Sciatic nerve (tissue), 2 donors: ENCODE results near the gene HCN2. TPM values are rescaled to one million over a fixed set of nuclear protein-coding genes. Genes with fewer than 3 reads are reported as not detected.
"Not testable (repeated sequence)": the region's sequence is repeated elsewhere in the genome, so short reads cannot be mapped to it uniquely, and the experiment has no call there.

ENCODE experiments used
- ATAC-seq: fragments of 200-7000 bp; cut with Tn5 transposase; one replicate; pipeline ENCODE4 v1.9.1; 2020; ENCODE audit warnings: mild to moderate bottlenecking, moderate library complexity
- DNase-seq: peaks from one replicate; pipeline ENCODE4 v3.0.0-alpha.2; 2020; ENCODE audit warnings: low spot score
- intact Hi-C: fragments of 100-400 bp; cut with DNase I; formaldehyde crosslinking; loops from one replicate; pipeline ENCODE4 v1.14.2; 2022
- total RNA-seq: library from RNA; stranded (reverse); fragmentation: NEBNext Ultra II Directional; extraction: Animal tissue kit (Norgen Biotek cat#: 25700); gene quantifications from one replicate; pipeline ENCODE4 v1.2.1, GENCODE V29; 2021
- donor health status: DM: no; HTN: no; CAD: no.
- donor health status: DM: no; HTN: no; CAD: no.

The HCN2 gene
- total RNA-seq, 1 donor from 2014 or later, result 0.27 TPM

DNA sequence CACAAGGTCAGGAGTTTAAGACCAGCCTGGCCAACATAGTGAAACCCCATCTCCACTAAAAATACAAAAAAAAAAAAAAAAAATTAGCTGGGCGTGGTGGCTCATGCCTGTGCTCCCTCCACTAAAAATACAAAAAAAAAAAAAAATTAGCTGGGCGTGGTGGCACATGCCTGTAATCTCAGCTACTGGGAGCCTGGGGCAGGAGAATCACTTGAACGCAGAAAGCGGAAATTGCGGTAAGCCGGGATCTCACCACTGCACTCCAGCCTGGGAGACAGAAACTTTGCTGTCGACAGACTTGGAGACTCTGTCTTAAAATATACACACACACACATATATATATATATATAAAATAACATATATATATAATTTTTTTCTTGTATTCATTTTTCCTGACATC lies 36.9 kb downstream of the HCN2 start:
- ATAC-seq, intact Hi-C loops, DNase-seq: not testable (repeated sequence)

GRCh38 chr19:628168-628567 lies 38.5 kb downstream of the HCN2 start:
- DNase-seq (no peak), ATAC-seq (no peak)
- intact Hi-C loops, result no loop called here

DNA sequence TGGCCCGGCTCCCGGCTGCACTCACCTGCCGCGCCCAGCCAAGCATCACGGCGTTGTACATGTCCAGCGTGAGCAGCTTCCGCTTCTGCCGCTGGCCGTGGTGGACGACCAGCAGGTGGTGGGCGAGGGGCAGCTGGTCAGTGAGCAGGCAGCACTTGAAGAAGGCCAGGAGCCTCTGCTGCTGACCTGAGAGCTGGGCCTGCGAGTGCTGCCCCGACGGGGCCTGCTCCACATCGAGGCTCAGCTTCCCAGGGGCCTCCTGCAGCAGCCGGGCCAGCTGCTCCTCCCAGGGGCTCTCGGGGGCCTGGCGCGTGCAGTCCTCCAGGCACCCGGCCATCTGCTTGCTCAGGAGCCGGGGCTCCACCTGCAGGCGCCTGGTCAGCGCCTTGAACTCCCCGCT lies 39.8 kb downstream of the HCN2 start:
- intact Hi-C loops, ATAC-seq, DNase-seq: not testable (repeated sequence)

- intact Hi-C loops, result no loop called here
- no peak for ATAC-seq
- no peak for DNase-seq
Measured at GRCh38 chr19:629961-630714, 40.5 kb downstream of the HCN2 start.

DNA sequence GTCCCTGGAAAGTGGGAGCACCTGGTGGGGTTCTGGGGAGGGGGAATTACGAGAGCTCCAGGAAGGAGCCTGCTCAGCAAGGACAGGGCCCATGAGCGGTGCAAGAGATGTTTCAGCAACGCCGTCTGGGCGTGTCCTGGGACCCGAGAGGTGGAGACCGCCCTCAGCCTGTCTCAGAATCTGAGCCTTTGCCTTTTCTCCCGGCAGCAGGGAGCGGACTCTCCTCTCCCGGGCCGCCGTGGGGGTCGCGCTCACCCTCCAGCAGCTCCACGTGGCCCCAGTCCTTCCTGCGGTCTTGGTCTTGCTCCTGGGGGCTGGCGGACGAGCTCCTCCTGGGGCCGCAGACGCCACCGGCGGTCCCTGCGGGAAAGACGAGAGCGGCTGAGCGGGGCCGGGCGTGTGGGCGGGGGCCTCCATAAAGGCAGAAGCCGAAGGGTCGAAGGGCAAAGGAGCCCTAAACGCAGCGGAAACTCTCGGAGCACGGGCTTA lies 42.9 kb downstream of the HCN2 start:
- no peak for DNase-seq
- intact Hi-C loops, result no loop called here
- ATAC-seq, result no peak

GRCh38 chr19:633068-633785 lies 43.5 kb downstream of the HCN2 start, which contains the start of gene POLRMT:
Gene POLRMT (minus strand): TSS chr19:633537. CDS start chr19:633512, 25 bp downstream.
- DNase-seq, result peak; percentile 98
- peak; percentile 98 for ATAC-seq
- intact Hi-C loops, result no loop called here

- intact Hi-C loops, result no loop called here
- ATAC-seq (peak; percentile 1), DNase-seq (no peak)
Measured at GRCh38 chr19:633786-634639, 44.3 kb downstream of the HCN2 start.

- no peak for DNase-seq
- intact Hi-C loops, result no loop called here
- no peak for ATAC-seq
Measured at GRCh38 chr19:634975-635652, 45.4 kb downstream of the HCN2 start.

- intact Hi-C loops, result no loop called here
- peak; percentile 3 for ATAC-seq
- DNase-seq, result no peak
Measured at GRCh38 chr19:638906-639252, 49.2 kb downstream of the HCN2 start.

DNA sequence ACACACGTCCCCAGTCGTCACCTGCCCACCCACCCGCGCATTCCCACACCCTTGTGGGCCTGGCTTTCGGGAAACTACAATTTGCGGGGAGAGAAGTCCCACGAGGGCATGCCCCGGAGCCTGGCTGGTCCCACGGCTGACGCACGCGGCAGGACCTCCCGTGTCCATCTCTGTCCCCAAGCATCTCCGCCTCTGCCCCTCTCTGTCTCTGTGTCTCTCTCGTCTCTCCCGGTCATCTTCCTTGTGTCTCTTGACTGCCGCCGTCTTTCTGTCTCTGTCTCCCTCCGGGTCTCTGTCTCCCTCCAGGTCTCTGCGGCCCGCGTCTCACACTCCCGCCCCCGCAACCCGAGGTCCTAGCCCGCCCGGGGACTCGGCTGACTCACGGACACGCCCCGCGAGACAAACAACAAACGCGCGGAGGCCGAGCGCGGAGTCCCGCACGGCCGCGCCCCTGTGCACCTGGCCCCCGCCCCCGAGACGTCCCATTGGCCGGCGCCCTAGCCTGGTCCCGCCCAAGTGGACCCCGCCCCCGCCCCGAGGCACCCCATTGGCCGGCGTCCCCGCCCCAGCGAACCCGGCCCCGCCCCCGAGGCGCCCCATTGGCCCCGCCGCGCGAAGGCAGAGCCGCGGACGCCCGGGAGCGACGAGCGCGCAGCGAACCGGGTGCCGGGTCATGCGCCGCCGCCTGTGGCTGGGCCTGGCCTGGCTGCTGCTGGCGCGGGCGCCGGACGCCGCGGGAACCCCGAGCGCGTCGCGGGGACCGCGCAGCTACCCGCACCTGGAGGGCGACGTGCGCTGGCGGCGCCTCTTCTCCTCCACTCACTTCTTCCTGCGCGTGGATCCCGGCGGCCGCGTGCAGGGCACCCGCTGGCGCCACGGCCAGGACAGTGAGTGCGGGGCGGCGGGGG lies 49.8 kb downstream of the HCN2 start, which contains the start of gene FGF22:
Gene FGF22, plus strand, starts transcription at position 627 of the 908 bp plus-strand sequence. Its CDS starts 47 bp downstream, at position 674.
- DNase-seq, result peak; percentile 96
- intact Hi-C loops, result no loop called here
- peak; percentile 90 for ATAC-seq

DNA sequence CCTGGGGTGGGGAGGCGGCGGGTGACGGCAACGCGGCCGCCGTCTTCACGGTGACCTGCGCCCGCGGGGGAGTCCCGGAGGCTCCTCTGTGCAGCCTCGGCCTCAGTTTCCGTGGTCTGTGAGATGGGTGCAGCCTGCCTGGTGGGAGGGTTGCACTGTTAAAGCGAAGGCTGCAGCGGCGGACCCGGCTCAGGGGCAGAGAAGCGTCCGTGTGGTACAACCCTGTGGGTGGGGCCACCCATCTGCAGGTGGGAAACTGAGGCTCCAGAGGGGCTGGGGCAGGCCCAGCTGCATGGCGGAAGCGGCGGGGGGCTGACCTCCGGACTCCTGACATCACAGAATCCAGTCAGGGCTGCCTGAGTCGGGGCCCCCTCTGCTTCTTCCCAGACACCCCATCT lies 50.5 kb downstream of the HCN2 start:
- intact Hi-C loops, result no loop called here
- ATAC-seq (no peak), DNase-seq (no peak)

DNA sequence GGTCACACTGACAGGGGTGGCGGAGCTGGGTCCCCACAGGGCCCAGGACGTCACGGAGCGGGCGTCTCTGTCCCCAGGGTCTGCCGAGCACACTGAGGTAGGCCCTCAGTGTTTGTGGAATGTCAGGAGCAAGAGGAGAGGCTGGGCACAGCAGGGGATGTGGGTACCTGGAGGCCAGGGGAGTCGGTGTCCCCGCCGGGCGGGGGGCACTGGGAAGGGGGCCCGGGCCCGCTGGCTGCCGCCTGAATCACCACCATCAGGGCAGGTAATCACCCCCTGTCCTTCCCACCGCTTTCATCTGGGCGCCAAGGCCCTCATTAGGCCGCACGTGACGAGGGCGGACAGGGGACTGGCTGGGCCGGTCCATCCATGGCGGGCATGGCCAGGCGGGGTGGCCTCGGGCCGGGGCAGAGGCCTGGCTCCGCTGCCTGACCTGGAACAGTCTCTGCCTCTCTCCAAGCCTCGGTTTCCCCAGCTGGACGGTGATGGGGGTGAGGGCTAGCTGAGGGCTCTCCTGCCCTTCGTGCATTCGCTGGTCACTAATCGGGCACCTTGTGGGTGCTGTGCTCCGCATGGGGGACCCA lies 51.0 kb downstream of the HCN2 start:
- intact Hi-C loops, result no loop called here
- no peak for DNase-seq
- ATAC-seq, result no peak

DNA sequence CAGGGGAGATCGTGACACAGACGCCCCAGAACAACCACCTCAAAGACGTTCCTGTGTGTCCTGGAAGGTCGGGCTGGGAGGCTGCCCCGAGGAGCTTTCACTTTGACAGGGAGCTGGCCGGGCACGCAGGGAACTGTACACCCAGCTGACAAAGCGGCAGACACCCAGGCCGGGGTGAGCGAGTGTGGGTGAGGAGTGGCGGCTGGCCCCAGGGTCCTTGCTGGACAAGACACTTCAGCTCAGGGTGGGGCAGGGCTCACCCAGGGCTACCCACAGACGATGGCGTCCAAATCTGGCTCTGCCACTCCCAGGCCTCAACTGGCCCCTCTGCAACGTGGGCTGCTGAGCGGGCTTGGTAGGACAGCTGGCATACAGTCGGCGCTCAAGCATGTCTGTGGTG lies 52.0 kb downstream of the HCN2 start:
- intact Hi-C loops, result no loop called here
- DNase-seq (no peak), ATAC-seq (no peak)

DNA sequence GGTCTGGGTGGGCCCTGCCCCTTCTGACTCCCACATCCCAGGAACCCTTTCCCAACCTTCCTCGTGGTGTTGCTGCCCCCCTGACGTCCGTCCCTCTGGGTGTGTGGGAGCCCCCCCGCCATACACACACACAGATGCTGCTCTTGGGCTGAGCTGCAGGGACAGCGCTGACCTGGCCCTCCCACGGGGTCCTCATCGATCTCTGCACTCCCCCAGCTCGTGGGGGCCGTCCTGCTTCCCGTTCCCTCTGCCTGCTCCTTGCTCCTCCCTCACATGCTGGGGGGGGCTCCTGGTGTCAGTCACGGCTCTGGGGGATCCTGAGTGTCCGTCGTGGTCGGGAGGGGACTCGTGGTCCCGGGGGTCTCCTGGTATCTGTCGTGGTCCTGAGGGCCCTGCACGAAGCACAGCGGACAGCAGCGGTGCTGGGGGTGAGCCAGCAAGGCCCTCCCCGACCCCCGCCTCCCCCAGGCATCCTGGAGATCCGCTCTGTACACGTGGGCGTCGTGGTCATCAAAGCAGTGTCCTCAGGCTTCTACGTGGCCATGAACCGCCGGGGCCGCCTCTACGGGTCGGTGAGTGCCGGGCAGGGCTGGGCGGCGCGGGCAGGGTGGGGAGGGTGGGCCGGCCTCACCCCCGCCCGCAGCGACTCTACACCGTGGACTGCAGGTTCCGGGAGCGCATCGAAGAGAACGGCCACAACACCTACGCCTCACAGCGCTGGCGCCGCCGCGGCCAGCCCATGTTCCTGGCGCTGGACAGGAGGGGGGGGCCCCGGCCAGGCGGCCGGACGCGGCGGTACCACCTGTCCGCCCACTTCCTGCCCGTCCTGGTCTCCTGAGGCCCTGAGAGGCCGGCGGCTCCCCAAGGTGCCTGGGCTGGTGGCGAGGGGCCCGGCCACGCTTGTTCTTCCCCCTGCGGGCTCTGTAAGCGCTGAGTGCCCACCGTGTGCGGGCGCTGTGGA lies 53.4 kb downstream of the HCN2 start:
- intact Hi-C loops, result no loop called here
- ATAC-seq, result no peak

DNA sequence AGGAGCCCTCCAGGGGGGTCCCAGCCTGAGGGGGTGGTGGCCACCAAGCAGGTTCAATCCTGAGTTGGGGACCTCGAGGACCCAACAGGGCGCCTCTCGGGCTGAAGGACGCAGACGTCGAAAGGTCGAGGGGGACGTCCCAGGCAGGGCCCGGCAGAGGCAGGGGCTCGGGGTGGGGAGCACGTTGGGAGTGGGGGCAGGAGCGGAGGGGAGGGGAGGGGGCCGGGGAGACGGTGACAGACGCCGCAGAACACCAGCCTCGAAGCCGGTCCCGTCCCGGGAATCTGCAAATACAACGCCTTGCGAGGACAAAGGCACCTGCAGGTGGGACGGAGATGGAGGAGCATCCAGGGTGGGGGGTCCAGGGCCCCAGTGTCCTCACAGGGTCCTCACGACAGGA lies 54.1 kb downstream of the HCN2 start:
- DNase-seq (no peak), ATAC-seq (no peak)
- intact Hi-C loops, result no loop called here

More for the DNA sequence above, 53.4 kb downstream of the HCN2 start:
- DNase-seq, result no peak

- intact Hi-C loops, result no loop called here
- DNase-seq (no peak), ATAC-seq (no peak)
Measured at GRCh38 chr19:644363-644762, 54.7 kb downstream of the HCN2 start.
